K562 (cell line): ENCODE measurements around the gene STAB1. TPM values are rescaled to one million over a fixed set of nuclear protein-coding genes. Genes with fewer than 3 reads are reported as not detected.

Source experiments
- FOXP1 ChIP-seq: sonication (generic); formaldehyde crosslinking; IDR thresholded peaks from 2 replicates; pipeline ENCODE4 v1.8.0; 2022; ENCODE audit warnings: mild to moderate bottlenecking, missing genetic modification reagents
- STAG1 ChIP-seq: sonication (generic); formaldehyde crosslinking; IDR thresholded peaks from 2 replicates; pipeline ENCODE4 v1.5.0; 2020; ENCODE audit warnings: missing genetic modification reagents, borderline replicate concordance
- TAF1 ChIP-seq: IDR thresholded peaks from 2 replicates; pipeline ENCODE4 v1.6.1; 2011; ENCODE audit warnings: mild to moderate bottlenecking, low read length, moderate library complexity; ENCODE audit not compliant: insufficient read depth, control insufficient read depth, severe bottlenecking; ENCODE audit errors: extremely low read depth
- ZNF23 ChIP-seq: fragments of 250-450 bp; sonication (Bioruptor Pico); IDR thresholded peaks from 2 replicates; pipeline ENCODE4 v1.4.0; 2020; ENCODE audit warnings: mild to moderate bottlenecking
- ZNF696 ChIP-seq: fragments of 250-450 bp; sonication (Bioruptor Pico); conservative IDR thresholded peaks from 2 replicates; pipeline ENCODE4 v1.4.0; 2020; ENCODE audit warnings: mild to moderate bottlenecking, moderate library complexity
- polyA plus RNA-seq, 8 experiments: library from polyadenylated mRNA; depleted of rRNA in 4 of 8; stranded (reverse) in 5 of 8; unstranded in 3 of 8; fragments of >200 nt; fragmentation: Nextera tagmentation in 2 of 8; fragmentation: Illumina TruSeq in 1 of 8; extraction: Ambion mirVana in 2 of 8; extraction: Trizol in 1 of 8; gene quantifications; 2 replicates each; pipeline versions ENCODE4 v1.2.1 to v1.2.3, GENCODE V29; 2011 to 2014; ENCODE audit warnings: inconsistent platforms in 1 of 8, missing spikeins in 1 of 8
- total RNA-seq, 7 experiments: library from RNA; depleted of rRNA in 6 of 7; stranded (reverse); fragments of >200 nt in 6 of 7; fragmentation: Illumina TruSeq in 2 of 7; extraction: Trizol in 2 of 7; gene quantifications; 2 replicates each; pipeline versions ENCODE4 v1.2.1 to v1.2.3, GENCODE V29; 2011 to 2021; ENCODE audit warnings: low replicate concordance in 1 of 7
- TF ChIP-seq, protein P1 (sequence below), 2 experiments: fragments of 450-650 bp in 1 of 2; sonication (generic) in 1 of 2; formaldehyde crosslinking in 1 of 2; IDR thresholded peaks; 2 replicates each; pipeline versions ENCODE4 v1.7.1 to v1.9.0; 2016 to 2022; ENCODE audit warnings: inconsistent platforms in 1 of 2, mild to moderate bottlenecking in 1 of 2, missing genetic modification reagents in 1 of 2
- TF ChIP-seq, protein P2 (sequence below): sonication (generic); formaldehyde crosslinking; IDR thresholded peaks from 2 replicates; pipeline ENCODE4 v1.4.0; 2020; ENCODE audit warnings: mild to moderate bottlenecking, missing genetic modification reagents
- TF ChIP-seq, protein P3 (sequence below): fragments of 450-650 bp; formaldehyde crosslinking; IDR thresholded peaks from 2 replicates; pipeline ENCODE4 v1.4.0; 2020; ENCODE audit warnings: mild to moderate bottlenecking, moderate library complexity
- TF ChIP-seq, protein P4 (sequence below): fragments of 250-450 bp; sonication (Bioruptor Pico); IDR thresholded peaks from 2 replicates; pipeline ENCODE4 v1.8.0; 2022; ENCODE audit warnings: inconsistent platforms, mild to moderate bottlenecking, moderate library complexity, borderline replicate concordance
- TF ChIP-seq, protein P5 (sequence below): fragments of 450-650 bp; IDR thresholded peaks from 2 replicates; pipeline ENCODE4 v1.6.1; 2016; ENCODE audit warnings: missing biosample characterization, missing genetic modification characterization

The STAB1 gene
- total and polyA plus RNA-seq, 9 of the 15 experiments (the other 6 are each of a cell fraction or from before 2014, with no cell fraction given) = 0.20 to 3.9 (median 1.2) TPM

DNA sequence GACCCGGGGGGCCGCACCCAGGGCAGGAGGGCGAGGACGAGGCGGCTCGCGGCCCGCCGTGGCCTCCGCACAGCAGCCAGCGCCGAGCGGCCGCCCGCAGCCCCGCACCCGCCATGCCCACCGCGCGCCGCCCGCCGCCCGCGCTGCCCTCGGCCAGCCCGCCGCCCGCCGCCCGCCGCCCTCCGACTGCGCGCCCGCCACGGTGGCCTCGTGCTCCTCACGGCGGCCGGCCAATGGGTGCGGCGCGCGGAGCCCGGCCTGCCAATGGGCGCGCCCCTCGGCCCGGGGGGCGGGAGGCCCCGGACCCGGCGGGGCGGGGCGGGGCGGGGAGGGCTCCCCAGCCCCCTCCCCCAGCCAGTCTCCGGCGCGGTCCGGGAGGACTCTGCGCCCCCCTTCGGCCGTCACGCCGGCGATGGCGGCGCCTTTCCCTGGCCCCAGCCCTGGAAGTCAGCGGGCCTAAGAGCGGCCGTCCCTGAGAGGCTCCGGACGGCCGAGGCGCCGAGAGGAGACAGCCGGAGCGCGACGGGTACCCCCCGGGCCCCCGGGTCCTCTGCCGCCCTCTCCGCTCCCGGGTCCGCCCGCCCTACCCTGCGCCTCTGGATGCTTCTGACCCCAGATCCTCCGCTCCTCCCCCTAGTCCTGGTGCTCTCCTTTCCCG is 38.6 kb downstream of the STAB1 start, which contains the start of gene NT5DC2 (continued):
- TF ChIP-seq, protein P1, sequence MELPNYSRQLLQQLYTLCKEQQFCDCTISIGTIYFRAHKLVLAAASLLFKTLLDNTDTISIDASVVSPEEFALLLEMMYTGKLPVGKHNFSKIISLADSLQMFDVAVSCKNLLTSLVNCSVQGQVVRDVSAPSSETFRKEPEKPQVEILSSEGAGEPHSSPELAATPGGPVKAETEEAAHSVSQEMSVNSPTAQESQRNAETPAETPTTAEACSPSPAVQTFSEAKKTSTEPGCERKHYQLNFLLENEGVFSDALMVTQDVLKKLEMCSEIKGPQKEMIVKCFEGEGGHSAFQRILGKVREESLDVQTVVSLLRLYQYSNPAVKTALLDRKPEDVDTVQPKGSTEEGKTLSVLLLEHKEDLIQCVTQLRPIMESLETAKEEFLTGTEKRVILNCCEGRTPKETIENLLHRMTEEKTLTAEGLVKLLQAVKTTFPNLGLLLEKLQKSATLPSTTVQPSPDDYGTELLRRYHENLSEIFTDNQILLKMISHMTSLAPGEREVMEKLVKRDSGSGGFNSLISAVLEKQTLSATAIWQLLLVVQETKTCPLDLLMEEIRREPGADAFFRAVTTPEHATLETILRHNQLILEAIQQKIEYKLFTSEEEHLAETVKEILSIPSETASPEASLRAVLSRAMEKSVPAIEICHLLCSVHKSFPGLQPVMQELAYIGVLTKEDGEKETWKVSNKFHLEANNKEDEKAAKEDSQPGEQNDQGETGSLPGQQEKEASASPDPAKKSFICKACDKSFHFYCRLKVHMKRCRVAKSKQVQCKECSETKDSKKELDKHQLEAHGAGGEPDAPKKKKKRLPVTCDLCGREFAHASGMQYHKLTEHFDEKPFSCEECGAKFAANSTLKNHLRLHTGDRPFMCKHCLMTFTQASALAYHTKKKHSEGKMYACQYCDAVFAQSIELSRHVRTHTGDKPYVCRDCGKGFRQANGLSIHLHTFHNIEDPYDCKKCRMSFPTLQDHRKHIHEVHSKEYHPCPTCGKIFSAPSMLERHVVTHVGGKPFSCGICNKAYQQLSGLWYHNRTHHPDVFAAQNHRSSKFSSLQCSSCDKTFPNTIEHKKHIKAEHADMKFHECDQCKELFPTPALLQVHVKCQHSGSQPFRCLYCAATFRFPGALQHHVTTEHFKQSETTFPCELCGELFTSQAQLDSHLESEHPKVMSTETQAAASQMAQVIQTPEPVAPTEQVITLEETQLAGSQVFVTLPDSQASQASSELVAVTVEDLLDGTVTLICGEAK (IDR thresholded peaks at IDR 0.05) = 0 out of 2 replicates have a peak, but pooled peaks have one; percentile 5
- TF ChIP-seq, protein P1 (CRISPR knock-in tag; IDR thresholded peaks at IDR 0.05) = no peak
- TF ChIP-seq, protein P2, sequence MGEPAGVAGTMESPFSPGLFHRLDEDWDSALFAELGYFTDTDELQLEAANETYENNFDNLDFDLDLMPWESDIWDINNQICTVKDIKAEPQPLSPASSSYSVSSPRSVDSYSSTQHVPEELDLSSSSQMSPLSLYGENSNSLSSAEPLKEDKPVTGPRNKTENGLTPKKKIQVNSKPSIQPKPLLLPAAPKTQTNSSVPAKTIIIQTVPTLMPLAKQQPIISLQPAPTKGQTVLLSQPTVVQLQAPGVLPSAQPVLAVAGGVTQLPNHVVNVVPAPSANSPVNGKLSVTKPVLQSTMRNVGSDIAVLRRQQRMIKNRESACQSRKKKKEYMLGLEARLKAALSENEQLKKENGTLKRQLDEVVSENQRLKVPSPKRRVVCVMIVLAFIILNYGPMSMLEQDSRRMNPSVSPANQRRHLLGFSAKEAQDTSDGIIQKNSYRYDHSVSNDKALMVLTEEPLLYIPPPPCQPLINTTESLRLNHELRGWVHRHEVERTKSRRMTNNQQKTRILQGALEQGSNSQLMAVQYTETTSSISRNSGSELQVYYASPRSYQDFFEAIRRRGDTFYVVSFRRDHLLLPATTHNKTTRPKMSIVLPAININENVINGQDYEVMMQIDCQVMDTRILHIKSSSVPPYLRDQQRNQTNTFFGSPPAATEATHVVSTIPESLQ (CRISPR knock-in tag) = no peak
- TF ChIP-seq TAF1 = peak; percentile 22
- peak; percentile 7; the same call in 1 of the 2 replicates for TF ChIP-seq FOXP1 (CRISPR knock-in tag)
- TF ChIP-seq, protein P3, sequence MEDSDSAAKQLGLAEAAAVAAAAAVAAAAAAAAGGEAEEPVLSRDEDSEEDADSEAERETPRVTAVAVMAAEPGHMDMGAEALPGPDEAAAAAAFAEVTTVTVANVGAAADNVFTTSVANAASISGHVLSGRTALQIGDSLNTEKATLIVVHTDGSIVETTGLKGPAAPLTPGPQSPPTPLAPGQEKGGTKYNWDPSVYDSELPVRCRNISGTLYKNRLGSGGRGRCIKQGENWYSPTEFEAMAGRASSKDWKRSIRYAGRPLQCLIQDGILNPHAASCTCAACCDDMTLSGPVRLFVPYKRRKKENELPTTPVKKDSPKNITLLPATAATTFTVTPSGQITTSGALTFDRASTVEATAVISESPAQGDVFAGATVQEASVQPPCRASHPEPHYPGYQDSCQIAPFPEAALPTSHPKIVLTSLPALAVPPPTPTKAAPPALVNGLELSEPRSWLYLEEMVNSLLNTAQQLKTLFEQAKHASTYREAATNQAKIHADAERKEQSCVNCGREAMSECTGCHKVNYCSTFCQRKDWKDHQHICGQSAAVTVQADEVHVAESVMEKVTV (CRISPR knock-in tag) = no peak
- no peak for TF ChIP-seq ZNF23 (CRISPR knock-in tag)
- TF ChIP-seq ZNF696 (CRISPR knock-in tag) = no peak
- TF ChIP-seq, protein P4, sequence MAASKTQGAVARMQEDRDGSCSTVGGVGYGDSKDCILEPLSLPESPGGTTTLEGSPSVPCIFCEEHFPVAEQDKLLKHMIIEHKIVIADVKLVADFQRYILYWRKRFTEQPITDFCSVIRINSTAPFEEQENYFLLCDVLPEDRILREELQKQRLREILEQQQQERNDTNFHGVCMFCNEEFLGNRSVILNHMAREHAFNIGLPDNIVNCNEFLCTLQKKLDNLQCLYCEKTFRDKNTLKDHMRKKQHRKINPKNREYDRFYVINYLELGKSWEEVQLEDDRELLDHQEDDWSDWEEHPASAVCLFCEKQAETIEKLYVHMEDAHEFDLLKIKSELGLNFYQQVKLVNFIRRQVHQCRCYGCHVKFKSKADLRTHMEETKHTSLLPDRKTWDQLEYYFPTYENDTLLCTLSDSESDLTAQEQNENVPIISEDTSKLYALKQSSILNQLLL (CRISPR knock-in tag) = no peak
- peak; percentile 26; the same call in 1 of the 2 replicates for TF ChIP-seq STAG1 (CRISPR knock-in tag)
- TF ChIP-seq, protein P5, sequence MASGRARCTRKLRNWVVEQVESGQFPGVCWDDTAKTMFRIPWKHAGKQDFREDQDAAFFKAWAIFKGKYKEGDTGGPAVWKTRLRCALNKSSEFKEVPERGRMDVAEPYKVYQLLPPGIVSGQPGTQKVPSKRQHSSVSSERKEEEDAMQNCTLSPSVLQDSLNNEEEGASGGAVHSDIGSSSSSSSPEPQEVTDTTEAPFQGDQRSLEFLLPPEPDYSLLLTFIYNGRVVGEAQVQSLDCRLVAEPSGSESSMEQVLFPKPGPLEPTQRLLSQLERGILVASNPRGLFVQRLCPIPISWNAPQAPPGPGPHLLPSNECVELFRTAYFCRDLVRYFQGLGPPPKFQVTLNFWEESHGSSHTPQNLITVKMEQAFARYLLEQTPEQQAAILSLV = no peak
